GM18526 (cell line): ENCODE measurements around the gene WAS.

Source experiments
- POLR2A ChIP-seq: IDR thresholded peaks from 3 replicates; pipeline ENCODE4 v1.6.1; 2011; ENCODE audit not compliant: insufficient read length; ENCODE audit errors: extremely low read depth

Gene WAS

GRCh38 chrX:48685416-48685815 lies 1.8 kb downstream of the WAS start:
- TF ChIP-seq POLR2A, result no peak

- no peak for TF ChIP-seq POLR2A
Measured at GRCh38 chrX:48688531-48689150, 5.0 kb downstream of the WAS start.

- no peak for TF ChIP-seq POLR2A
Measured at GRCh38 chrX:48689208-48689920, 5.8 kb downstream of the WAS start.

- no peak for TF ChIP-seq POLR2A
Measured at GRCh38 chrX:48694776-48695533, 11.4 kb downstream of the WAS start.

GRCh38 chrX:48695534-48695896 lies 11.9 kb downstream of the WAS start:
- TF ChIP-seq POLR2A, result no peak

- TF ChIP-seq POLR2A, result no peak
Measured at GRCh38 chrX:48695925-48696300, 12.3 kb downstream of the WAS start.

GRCh38 chrX:48696301-48696908 lies 12.8 kb downstream of the WAS start, which contains the start of gene SUV39H1:
Gene SUV39H1 (plus strand): TSS chrX:48696734. CDS start chrX:48696785, 51 bp downstream.
- TF ChIP-seq POLR2A, result peak; percentile 76

GRCh38 chrX:48696909-48697727 lies 13.5 kb downstream of the WAS start:
- no peak for TF ChIP-seq POLR2A

GRCh38 chrX:48698306-48698705 lies 14.7 kb downstream of the WAS start:
- no peak for TF ChIP-seq POLR2A

- TF ChIP-seq POLR2A, result no peak
Measured at GRCh38 chrX:48700246-48700645, 16.6 kb downstream of the WAS start.

GRCh38 chrX:48700951-48701653 lies 17.5 kb downstream of the WAS start:
- TF ChIP-seq POLR2A, result no peak

- no peak for TF ChIP-seq POLR2A
Measured at GRCh38 chrX:48702032-48702431, 18.4 kb downstream of the WAS start.

GRCh38 chrX:48702716-48703115 lies 19.1 kb downstream of the WAS start:
- no peak for TF ChIP-seq POLR2A

GRCh38 chrX:48703228-48703627 lies 19.6 kb downstream of the WAS start:
- no peak for TF ChIP-seq POLR2A

GRCh38 chrX:48703642-48704481 lies 20.3 kb downstream of the WAS start:
- no peak for TF ChIP-seq POLR2A
